D341Med (cell line): ENCODE measurements around the gene PIK3R5.
A peak's percentile ranks its signal among the peaks of the same experiment; 100 is the strongest.
"Not testable (repeated sequence)": the region's sequence is repeated elsewhere in the genome, so short reads cannot be mapped to it uniquely, and the experiment has no call there.

Source experiments
- DNase-seq: peaks from one replicate; pipeline ENCODE4 v3.0.0; 2012; ENCODE audit warnings: low spot score

The PIK3R5 gene

DNA sequence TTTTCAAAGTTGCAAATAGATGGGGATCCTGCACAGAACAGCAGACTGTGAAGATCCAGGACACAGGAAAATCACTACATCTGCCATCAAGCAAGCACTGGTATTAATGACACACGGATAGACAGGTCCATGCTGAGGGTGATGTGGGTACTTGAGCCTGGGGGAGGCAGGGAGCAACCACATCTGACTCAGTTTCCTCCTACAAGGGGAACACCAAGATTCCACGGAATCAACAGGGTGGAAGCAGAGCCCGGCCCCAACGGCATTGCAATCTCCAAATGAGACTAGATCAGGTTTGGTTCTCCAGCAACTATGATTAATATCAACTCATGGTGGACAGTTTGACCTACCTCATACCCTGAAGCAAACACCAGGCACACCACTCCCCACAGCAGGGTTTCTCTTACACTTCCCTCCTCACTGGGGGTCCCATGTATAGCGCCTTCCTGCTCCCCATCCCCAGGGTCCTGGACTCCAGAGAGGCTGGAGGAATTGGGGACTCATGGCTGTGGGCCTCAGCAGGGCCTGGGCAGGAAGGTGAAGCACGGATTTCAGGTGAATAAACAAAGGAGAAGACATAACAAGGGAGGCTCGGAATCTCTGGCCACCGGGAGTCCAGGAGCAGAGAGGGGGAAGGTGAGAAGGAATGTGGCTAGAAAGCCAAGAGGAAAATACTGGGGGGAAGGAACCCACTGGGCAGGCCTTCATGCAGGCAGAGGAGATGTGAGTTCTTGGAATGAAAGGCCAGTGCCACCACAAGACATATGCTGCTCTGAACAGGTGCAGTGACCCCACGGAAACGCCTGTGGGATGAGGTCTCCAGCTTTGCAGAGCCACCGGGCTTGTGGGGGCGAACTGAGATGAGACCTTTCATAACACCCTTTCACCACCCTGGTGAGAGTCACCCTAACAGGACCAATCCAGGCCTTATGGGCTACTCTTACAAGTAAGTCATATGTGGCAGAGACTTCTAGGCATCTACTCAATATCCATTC lies 68.6 kb downstream of the PIK3R5 start:
- DNase-seq, result no peak

DNA sequence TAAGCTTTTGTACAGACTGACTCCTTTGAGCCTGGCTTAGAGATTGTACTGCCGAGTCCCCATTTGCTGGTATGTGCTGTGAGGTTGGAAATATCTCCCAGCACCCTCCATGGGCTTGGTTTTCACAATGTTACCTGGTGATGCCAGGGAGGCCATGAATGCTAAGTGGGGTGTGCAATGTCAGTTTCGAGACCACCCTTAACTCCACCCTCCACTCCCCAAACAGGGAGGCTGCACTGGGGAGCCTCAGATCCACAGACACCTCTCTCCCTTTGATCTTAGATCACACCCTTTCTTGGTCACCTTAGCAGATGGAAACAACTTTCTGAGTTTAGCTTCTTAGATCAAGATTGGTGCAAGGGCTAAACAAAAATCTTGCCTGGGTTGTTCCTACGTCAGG lies 69.4 kb downstream of the PIK3R5 start:
- no peak for DNase-seq

DNA sequence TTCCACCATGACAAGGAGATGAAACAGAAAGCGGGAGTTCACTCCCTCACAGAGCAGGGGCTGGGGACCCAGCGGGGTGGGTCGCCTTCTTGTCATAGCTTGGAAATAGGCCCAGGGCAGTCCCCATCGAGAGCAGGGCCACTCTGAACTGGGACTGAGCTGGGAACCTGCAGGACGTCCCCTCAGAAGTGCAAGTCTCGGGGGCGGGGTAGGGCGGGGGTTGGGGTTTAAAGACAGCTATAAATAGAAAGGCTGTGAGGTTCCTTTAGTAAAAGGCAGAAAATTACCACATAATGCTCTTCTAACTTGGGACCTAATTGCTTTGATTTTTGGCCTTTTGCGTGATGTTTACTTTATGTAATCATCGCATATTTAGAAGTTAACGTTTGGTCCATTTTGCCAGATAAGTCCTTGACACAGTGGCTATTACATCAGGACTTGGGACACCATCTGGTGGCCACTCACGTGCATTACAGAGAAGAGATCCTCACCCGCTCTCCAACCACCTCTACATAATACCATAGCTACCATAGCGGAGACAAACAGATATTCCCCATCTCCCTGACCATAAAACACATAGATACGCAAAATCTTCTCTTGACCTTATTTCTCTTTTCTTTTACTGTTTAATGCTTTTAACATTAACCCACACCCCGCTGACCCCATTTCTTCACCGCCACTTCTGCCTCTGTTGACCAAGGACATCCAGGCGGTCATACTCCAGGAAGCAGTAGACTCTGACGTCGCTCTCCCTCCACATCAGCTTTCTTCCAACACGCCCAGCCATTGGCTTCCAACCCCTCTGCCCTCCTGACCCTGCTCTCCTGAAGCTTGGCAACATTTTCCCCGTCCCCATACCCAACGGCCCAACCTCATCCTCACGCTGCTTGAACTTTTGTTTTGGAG lies 70.6 kb downstream of the PIK3R5 start:
- peak; percentile 46 for DNase-seq

DNA sequence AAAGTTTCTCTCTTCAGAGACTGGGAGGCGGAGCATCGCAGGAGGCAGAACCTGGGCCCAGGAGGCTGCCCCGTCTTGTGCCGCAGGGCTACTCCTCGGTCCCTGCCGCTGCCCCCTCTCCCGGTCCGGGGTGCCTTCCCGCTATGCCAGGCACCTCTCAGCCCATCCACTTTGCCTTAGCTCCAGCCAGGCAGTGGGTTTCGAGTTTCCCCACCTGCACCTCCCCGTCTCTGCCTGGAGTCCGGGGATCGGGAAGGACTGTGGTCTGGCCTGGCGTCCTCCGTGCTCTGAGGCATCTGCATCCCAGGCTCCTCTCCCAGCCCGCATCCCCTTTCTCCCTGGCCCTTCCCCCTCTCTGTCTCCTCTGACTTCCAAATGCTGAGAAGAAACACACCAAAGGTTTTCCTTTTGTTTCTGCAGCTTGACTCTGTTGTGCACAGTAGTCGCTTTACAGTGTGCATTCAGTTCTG lies 71.3 kb downstream of the PIK3R5 start:
- DNase-seq, result no peak

DNA sequence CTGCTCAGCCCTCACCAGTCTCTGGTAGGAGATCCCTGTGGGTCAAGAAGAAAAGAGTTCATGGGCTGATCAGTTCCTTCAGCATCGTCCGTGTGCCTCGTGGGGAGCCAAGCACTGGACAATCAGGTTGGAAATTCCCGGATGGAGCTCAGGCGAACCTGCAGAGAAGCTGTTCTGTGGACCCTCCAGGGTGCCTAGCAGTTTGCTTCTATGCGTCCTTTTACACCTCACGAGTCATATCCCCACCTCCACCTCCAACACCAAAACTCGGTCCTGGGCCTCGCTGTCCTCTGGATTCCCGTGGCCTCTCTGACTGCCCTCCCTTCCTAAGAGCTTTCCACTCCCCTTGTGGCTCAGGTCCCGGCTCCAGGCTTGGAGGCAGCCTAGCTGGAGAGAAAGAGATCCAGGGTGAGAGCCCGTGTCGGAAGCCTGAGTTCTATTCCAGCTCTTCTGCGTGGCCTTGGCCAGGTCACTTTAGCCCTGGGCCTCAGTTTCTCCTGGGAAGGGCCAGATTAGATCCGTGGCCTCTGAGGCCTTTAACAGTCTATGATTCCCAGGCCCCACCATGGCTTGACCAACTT lies 71.8 kb downstream of the PIK3R5 start:
- no peak for DNase-seq

GRCh38 chr17:8893059-8893458 lies 72.4 kb downstream of the PIK3R5 start:
- DNase-seq, result no peak

GRCh38 chr17:8892338-8892690 lies 73.2 kb downstream of the PIK3R5 start:
- no peak for DNase-seq

DNA sequence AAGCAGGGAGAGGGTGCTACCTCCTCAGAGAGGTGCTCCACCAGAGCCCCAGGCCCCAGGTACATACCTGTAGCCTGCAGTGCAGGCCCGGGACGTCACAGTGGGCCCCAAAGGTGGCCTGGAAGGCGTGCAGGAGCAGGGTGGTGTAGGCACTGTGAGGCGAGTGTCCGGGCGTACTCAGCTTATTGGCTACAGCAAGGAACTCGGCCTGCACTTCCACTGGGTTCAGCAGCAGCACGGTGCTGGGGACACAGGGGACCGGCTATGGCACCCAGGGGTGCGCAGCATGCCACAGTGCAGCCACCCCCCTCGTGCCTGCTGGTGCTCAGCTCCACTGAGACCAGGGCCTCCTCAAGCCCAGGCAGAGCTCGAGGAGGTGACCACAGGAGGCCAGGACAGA lies 74.8 kb downstream of the PIK3R5 start:
- no peak for DNase-seq

- DNase-seq, result no peak
These were observed 75.9 kb downstream of the PIK3R5 start for GRCh38 chr17:8889458-8890210.

DNA sequence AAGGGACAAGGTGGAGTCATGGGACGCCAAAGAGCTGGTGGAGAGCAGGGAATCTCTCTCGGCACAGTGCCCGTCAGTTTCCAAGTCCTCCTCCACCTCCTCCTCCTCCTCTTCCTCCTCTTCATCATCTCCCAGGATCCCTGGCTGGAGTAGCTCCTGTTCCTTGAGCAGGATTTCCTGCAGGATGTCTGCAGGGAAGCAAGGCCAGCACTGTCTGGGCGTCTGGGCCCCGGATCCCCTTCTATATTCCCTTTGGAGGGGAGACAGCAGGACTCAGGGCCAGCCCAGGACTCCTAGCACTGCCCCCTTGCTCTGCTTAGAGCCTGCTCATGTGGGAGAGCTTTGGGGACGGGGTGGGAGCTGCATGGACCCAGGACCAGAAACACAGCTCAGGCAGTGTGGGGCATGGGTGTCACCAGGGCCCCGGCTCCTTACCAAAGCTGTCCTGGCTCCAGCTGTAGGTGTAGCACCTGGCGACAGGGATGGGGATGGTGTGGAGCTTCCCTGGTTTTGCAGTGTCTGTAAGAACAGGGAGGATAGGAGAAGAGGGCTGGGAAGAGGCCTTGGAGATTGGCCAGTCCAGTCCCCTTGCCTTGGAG lies 76.7 kb downstream of the PIK3R5 start:
- DNase-seq, result no peak

GRCh38 chr17:8887834-8888703 lies 77.4 kb downstream of the PIK3R5 start:
- DNase-seq, result no peak

- no peak for DNase-seq
These were observed 78.2 kb downstream of the PIK3R5 start for GRCh38 chr17:8887301-8887700.

DNA sequence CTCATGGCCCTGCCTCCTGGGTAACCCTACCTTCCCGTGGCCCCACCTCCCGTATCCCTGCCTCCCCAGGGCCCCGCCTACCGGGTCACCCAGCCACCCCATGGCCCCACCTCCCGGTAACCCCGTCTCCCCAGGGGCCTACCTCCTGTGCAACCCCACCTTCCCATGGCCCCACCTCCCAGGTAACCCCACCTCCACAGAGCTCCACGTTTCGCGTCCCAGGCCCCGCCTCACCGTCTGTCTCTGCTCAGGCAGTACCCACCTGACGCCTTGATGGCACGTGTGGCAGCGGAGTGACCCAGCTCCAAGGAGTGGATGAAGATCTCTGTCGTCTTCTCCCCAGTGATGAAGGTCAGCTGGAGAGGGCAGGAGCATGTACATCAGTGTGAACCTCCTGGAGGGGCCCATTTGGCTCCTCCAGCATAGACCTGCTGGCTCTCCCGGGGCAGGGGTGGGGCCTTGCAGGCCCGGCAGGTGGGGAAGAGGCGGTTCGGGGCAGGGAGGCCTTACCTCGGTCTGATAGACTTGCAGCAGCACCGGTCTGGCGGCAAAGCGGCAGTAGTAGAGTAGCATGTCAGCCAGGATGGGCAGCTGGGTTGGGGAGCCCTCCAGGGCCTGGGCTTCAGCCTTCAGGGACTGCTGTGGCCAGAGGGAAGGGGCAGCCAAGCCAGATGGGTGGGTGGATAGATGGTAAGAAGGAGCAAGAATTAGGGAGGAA lies 79.4 kb downstream of the PIK3R5 start:
- no peak for DNase-seq

DNA sequence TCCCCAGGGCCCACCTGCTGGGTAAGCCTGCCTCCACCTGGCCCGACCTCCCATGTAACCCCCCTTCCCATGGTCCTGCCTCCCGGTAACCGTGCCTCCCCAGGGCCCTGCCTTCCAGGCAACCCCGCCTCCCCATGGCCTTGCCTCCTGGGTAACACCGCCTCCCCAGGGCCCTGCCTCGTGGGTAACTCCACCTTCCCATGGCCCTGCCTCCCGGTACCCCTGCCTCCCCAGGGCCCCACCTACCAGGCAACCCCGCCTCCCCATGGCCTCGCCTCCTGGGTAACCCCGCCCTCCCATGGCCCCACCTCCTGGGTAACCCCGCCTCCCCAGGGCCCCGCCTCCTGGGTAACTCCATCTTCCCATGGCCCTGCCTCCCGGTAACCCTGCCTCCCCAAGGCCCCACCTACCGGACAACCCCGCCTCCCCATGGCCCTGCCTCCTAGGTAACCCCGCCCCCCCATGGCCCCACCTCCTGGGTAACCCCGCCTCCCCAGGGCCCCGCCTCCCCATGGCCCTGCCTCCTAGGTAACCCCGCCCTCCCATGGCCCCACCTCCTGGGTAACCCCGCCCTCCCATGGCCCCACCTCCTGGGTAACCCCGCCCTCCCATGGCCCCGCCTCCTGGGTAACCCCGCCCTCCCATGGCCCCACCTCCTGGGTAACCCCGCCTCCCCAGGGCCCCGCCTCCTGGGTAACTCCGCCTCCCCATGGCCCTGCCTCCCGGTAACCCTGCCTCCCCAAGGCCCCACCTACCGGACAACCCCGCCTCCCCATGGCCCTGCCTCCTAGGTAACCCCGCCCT lies 80.1 kb downstream of the PIK3R5 start:
- not testable (repeated sequence) for DNase-seq

DNA sequence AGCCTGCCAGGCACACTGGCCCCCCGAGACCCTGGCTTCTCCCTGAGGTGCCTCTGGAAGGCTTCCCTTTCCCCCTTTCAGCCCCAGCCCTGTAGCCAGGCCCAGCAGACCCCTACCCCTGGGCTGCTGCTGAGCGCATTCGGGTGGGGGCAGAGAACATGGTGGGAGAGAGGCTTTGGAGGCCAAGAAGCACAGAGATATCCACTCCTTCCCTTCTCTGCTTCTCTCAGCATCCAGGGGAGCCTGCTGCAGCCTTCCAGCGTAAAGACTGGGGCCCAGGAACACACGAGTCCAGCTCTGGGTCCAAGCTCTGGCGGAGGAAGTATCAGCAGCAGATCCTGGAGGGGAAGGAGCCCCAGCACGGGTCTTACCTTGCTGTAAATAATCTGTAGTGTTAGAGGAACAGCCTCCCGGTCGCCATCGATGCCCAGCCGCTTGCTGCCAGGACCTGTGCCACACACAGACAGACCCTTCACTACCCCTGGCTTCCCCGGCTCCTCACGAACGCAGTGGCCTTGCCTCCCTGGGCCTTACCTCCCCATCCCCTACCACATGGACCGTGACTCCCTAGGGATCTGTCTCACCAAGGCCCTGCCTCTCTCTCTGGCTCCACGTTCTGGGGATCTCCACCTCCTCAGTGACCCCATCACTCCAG lies 81.0 kb downstream of the PIK3R5 start:
- no peak for DNase-seq

DNA sequence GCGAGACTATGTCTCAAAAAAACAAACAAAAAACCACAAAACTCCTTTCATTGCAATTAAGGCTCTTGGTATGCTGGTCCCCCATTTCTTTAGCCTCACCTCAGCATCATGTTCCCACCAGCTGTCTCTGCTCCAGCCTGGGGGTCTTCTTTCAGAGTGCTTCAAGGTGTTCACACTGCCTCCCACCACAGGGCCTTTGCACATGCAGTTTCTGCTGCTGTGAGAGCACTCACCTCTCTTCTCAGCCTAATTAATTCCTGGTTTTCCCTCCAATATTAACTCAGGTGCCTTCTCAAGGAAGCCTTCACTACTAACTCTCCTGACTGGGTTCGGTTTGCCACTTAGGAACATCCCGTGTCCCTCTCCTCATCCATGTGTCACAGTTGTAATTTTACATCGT lies 82.2 kb downstream of the PIK3R5 start:
- no peak for DNase-seq

- DNase-seq, result no peak
These were observed 83.9 kb downstream of the PIK3R5 start for GRCh38 chr17:8881606-8882005.

GRCh38 chr17:8880466-8880865 lies 85.0 kb downstream of the PIK3R5 start:
- DNase-seq, result no peak
